Measurements from ENCODE around the gene SLC13A2. TPM values are rescaled to one million over a fixed set of nuclear protein-coding genes. Genes with fewer than 3 reads are reported as not detected.
"Not testable (repeated sequence)": the region's sequence is repeated elsewhere in the genome, so short reads cannot be mapped to it uniquely, and the experiment has no call there.

The SLC13A2 gene
- total RNA-seq, 2 donors from 2014 or later = not detected

DNA sequence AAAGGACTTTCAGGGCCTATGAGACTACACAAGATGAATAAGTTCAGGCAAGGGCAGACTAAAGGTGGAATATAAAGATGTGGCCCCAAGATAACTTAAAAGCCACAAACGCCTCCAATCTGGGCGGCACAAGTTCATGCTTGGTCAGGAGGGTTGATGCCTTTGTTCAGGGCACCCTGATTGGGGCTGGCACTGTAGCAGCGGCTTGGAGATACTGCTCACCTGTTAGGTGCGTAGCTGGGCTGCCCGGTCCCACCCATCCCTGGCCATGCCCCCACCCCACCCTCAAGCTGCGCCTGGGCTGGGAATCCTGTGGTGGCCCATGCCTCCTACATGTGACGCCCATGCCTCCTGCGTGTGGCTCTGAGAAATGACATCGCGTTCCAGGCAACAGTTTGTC, 12.5 kb upstream of the SLC13A2 start:
- Histone ChIP-seq H3K9me3 (no peaks in the 10 kb centered on the region), H3K27me3 (no peaks in the 10 kb centered on the region), H3K27ac (no peak overlapping the region), H3K36me3 (no peaks in the 10 kb centered on the region), H3K4me3 (no peak overlapping the region), H3K4me1 (no peaks in the 10 kb centered on the region)
- DNase-seq (ENCODE audit: low spot score) = no peak
- TF ChIP-seq, protein P1, sequence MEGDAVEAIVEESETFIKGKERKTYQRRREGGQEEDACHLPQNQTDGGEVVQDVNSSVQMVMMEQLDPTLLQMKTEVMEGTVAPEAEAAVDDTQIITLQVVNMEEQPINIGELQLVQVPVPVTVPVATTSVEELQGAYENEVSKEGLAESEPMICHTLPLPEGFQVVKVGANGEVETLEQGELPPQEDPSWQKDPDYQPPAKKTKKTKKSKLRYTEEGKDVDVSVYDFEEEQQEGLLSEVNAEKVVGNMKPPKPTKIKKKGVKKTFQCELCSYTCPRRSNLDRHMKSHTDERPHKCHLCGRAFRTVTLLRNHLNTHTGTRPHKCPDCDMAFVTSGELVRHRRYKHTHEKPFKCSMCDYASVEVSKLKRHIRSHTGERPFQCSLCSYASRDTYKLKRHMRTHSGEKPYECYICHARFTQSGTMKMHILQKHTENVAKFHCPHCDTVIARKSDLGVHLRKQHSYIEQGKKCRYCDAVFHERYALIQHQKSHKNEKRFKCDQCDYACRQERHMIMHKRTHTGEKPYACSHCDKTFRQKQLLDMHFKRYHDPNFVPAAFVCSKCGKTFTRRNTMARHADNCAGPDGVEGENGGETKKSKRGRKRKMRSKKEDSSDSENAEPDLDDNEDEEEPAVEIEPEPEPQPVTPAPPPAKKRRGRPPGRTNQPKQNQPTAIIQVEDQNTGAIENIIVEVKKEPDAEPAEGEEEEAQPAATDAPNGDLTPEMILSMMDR (IDR thresholded peaks at IDR 0.05) = no peak

DNA sequence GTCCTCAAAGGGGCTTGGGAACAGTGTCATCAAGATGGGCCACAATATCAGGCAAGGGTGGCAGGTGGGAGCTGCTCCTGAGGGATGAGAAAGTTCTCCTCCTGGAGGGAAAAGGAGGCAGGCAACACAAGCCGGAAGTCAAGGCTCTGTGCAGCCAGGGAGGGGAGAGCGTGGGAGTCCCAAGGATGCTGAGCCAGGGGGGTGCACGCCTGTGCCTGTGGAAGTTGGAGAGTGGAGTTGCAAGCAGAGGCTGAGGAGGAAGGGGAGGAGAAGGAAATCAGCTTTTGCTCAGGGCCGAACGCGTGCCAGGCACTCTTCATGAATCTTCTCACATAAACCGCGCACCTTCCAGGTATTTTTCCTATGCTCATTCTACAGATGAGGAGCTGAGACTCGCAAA, 7.4 kb upstream of the SLC13A2 start:
- Histone ChIP-seq H3K4me1 (peaks cover 0 to 7% of the 10 kb centered on the region in 2 donors), H3K36me3 (no peaks in the 10 kb centered on the region), H3K27me3 (no peaks in the 10 kb centered on the region), H3K9me3 (no peaks in the 10 kb centered on the region), H3K27ac (no peak overlapping the region), H3K4me3 (no peak overlapping the region)
- TF ChIP-seq, protein P1 (IDR thresholded peaks at IDR 0.05) = no peak
- DNase-seq (ENCODE audit: low spot score) = no peak

DNA sequence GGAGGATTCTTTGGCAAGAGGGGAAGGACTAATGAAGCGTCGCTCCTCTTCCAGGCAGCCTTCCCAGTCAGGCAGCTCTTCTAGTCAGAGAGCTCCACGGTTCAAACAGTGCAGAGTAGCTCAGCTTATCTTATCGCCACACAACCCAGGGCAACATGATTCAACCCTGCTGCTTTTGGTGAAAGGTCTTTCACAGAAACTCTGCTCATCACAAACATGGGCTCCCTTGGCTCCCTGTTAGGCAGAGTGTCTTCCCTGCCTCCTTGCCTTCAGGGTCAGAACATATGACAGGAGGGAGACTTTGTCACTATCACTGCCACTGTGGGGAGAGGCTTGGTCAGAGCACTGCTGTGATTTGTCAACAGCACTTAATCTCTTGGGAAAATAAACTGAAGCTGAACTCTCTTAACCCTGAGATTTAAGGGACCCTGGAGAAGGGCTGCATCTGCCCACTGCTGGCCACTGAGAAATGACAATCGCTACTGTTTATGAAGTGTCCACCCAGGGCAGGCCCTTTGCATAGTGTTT, 6.9 kb upstream of the SLC13A2 start:
- H3K27me3 ChIP-seq = no peaks in the 10 kb centered on the region
- H3K4me3 ChIP-seq = no peak overlapping the region
- DNase-seq (ENCODE audit: low spot score) = no peak

DNA sequence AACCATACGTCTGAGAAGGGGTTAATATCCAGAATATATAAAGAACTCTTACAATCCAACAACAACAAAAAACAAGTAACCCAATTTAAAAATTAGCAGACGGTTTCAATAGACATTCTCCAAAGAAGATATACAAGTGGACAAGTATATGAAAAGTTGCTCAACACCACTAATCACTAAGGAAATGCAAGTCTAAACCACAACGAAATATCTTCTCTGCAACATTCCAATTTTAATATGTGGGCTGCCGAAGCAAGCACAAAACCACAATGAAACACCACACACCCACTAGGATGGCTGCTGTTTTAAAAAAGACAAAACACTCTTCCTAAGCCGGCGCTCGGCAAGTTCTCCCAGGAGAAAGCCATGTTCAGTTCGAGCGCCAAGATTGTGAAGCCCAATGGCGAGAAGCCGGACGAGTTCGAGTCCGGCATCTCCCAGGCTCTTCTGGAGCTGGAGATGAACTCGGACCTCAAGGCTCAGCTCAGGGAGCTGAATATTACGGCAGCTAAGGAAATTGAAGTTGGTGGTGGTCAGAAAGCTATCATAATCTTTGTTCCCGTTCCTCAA, 5.9 kb upstream of the SLC13A2 start:
- Histone ChIP-seq H3K9me3 (no peaks in the 10 kb centered on the region), H3K4me1 (peaks cover 0 to 7% of the 10 kb centered on the region in 2 donors), H3K27ac (no peak overlapping the region), H3K36me3 (no peaks in the 10 kb centered on the region), H3K27me3 (no peaks in the 10 kb centered on the region), H3K4me3 (no peak overlapping the region)
- no peak for DNase-seq (ENCODE audit: low spot score)
- TF ChIP-seq, protein P1 (IDR thresholded peaks at IDR 0.05) = no peak

More for the DNA sequence above, 6.9 kb upstream of the SLC13A2 start:
- Histone ChIP-seq H3K27ac (no peak overlapping the region), H3K36me3 (no peaks in the 10 kb centered on the region), H3K4me1 (peaks cover 0 to 7% of the 10 kb centered on the region in 2 donors), H3K9me3 (no peaks in the 10 kb centered on the region)
- TF ChIP-seq, protein P1 (IDR thresholded peaks at IDR 0.05) = no peak

DNA sequence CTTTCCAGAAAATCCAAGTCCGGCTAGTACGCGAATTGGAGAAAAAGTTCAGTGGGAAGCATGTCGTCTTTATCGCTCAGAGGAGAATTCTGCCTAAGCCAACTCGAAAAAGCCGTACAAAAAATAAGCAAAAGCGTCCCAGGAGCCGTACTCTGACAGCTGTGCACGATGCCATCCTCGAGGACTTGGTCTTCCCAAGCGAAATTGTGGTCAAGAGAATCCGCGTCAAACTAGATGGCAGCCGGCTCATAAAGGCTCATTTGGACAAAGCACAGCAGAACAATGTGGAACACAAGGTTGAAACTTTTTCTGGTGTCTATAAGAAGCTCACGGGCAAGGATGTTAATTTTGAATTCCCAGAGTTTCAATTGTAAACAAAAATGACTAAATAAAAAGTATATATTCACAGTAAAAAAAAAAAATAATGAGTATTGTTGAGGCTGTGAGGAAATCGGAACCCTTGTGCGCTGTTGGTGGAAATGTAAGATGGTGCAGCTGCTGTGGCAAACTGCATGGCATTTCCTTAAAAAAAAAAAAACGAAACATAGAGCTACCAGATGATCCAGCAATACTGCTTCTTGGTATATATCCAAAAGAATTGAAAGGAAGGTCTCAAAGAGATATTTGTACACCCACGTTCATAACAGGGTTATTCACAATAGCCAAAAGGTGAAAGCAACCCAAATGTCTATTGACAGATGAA, 5.3 kb upstream of the SLC13A2 start:
- DNase-seq (ENCODE audit: low spot score); H3K27ac ChIP-seq; H3K4me1 ChIP-seq; H3K9me3 ChIP-seq; H3K4me3 ChIP-seq; H3K36me3 ChIP-seq; H3K27me3 ChIP-seq: not testable (repeated sequence)

DNA sequence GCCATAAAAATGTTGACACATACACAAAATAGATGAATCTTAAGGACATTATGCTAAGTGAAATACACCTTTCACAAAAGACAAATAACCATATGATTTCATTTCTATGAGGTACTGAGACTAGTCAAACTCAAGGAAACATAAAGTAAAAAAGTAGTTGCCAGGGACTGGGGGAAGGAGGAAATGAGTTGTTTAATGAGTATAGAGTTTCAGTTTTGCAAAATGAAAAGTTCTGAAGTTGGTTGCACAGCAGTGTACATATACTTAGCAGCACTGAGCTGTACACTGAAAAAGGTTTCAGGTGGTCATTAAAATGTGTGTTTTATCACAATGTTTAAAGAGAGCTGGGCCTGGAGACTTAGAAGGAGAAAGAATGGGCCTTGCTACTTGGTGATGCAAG, 4.7 kb upstream of the SLC13A2 start:
- Histone ChIP-seq H3K4me3 (no peak overlapping the region), H3K27me3 (no peaks in the 10 kb centered on the region), H3K9me3 (no peaks in the 10 kb centered on the region), H3K4me1 (peaks cover 0 to 7% of the 10 kb centered on the region in 2 donors), H3K27ac (no peak overlapping the region), H3K36me3 (no peaks in the 10 kb centered on the region)
- TF ChIP-seq, protein P1 (IDR thresholded peaks at IDR 0.05) = no peak
- no peak for DNase-seq (ENCODE audit: low spot score)
